Ectodermal cell (in vitro differentiated cells): ENCODE data around the gene CCDC192.
"Not testable (repeated sequence)": the region's sequence is repeated elsewhere in the genome, so short reads cannot be mapped to it uniquely, and the experiment has no call there.

Source experiments
- H3K27ac ChIP-seq: 2 replicates; pipeline ENCODE4 v1.7.0; 2013; ENCODE audit warnings: mild to moderate bottlenecking, low read depth, low read length; ENCODE audit not compliant: insufficient read depth, poor library complexity, severe bottlenecking
- H3K27me3 ChIP-seq: 2 replicates; pipeline ENCODE4 v1.7.0; 2013; ENCODE audit warnings: mild to moderate bottlenecking, low read length; ENCODE audit not compliant: insufficient read depth, control insufficient read depth, poor library complexity, severe bottlenecking
- H3K36me3 ChIP-seq: one replicate; pipeline ENCODE4 v1.7.0; 2013; ENCODE audit warnings: low read length; ENCODE audit not compliant: control insufficient read depth, insufficient read depth
- H3K4me1 ChIP-seq: one replicate; pipeline ENCODE4 v1.7.0; 2013; ENCODE audit warnings: low read length; ENCODE audit not compliant: control insufficient read depth, insufficient read depth
- H3K4me3 ChIP-seq: 2 replicates; pipeline ENCODE4 v1.7.0; 2013; ENCODE audit warnings: low read depth, low read length, control low read depth; ENCODE audit not compliant: insufficient read depth
- H3K9me3 ChIP-seq: 2 replicates; pipeline ENCODE4 v1.7.0; 2013; ENCODE audit warnings: mild to moderate bottlenecking, low read length, moderate library complexity; ENCODE audit not compliant: control insufficient read depth
- WGBS, 2 experiments: methylation state at CpG; one replicate each; pipeline ENCODE4 v1.1.7; 2013; ENCODE audit warnings: missing lambda C conversion rate in 2 of 2; 5-methylcytosine and 5-hydroxymethylcytosine counted together

The CCDC192 gene

DNA sequence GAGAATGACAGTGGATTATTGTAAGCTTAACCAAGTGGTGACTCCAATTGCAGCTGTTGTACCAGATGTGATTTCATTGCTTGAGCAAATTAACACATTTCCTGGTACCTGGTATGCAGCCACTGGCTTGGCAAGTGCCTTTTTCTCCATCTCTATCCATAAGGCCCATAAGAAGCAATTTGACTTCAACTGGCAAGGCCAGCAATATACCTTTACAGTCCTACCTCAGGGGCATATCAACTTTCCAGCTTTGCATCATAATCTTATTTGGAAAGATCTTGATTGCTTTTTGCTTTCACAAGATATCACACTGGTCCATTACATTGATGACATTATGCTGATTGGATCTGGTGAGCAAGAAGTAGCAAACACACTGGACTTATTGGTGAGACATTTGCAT, 26.2 kb upstream of the CCDC192 start:
- not testable (repeated sequence) for H3K36me3 ChIP-seq, H3K4me1 ChIP-seq, H3K27me3 ChIP-seq, H3K27ac ChIP-seq, H3K4me3 ChIP-seq, H3K9me3 ChIP-seq

DNA sequence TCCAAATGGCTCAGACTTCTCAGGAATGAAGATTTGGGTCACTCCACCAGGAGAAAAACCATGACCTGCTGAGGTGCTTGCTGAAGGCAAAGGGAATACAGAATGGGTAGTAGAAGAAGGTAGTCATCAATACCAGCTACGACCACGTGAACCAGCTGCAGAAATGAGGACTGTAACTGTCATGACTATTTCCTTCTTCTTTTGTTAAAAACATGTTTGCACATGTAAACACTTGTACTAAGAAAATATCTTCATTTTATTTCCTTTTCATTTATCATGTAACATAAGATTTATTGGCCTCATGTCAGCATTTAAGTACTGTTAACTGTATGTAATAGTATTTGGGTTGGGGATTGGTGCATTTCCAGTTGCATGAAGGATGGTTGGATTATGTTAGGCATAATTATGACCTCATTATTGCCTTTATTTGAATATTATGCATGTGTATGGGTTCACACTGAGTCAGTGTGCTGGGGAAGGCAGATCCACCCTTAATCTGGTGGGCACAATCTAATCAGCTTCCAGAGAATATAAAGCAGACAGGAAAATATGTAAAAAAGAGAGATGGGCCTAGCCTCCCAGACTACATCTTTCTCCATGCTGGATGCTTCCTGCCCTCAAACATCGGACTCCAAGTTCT, 23.4 kb upstream of the CCDC192 start:
- not testable (repeated sequence) for H3K4me1 ChIP-seq, H3K27ac ChIP-seq, H3K9me3 ChIP-seq, H3K4me3 ChIP-seq, H3K36me3 ChIP-seq, H3K27me3 ChIP-seq
- WGBS, 2 experiments, result 89 to 93% methylated on average over 3 of the region's 3 CpGs

DNA sequence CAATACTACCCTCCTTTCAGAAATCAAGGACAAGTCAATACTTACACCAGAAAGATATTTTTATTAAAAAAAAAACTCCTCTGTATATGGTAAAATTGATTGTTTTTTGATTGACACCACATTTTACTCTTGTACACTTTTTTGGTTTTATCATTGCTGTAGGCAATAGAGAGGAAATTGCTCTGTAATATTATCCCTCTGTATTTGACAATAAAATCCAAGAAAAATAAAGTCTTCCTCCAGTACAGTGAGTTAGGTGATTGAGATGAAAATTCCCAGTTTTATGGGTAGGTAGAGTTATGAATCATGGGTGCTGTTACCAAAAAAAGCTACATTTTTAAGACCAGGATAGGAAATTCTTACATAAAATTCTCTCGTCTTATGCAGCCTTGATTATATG, 22.6 kb upstream of the CCDC192 start:
- Histone ChIP-seq H3K27me3 (no peaks in the 10 kb centered on the region), H3K9me3 (no peaks in the 10 kb centered on the region), H3K4me3 (no peak overlapping the region), H3K36me3 (no peaks in the 10 kb centered on the region), H3K27ac (no peak overlapping the region), H3K4me1 (no peaks in the 10 kb centered on the region)
- WGBS, 2 experiments, result no CpG with 5 or more reads among the region's 1 CpG

DNA sequence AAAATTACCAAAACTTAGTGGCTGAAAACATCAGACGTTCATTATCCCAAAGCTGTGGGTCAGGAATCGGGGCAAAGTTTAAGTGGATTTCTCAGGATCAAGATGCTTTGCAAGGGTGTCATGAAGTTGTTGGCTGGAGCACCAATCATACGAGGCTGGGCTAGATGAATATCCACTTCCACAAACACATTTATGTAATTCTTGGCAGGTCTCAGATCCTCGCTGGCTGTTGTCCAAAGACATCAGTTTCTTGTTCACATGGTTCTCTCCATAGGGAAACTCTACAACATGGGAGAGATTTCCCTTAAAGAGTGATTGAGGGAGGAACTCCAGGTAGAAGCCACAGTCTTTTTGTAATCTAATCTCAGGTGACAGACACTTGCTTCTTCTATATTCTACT, 20.2 kb upstream of the CCDC192 start:
- 93 to 97% methylated on average over 4 of the region's 4 CpGs for WGBS, 2 experiments
- no peak overlapping the region for H3K27ac ChIP-seq
- no peaks in the 10 kb centered on the region for H3K9me3 ChIP-seq
- no peaks in the 10 kb centered on the region for H3K27me3 ChIP-seq
- no peaks in the 10 kb centered on the region for H3K4me1 ChIP-seq
- H3K4me3 ChIP-seq, result no peak overlapping the region
- H3K36me3 ChIP-seq, result no peaks in the 10 kb centered on the region

DNA sequence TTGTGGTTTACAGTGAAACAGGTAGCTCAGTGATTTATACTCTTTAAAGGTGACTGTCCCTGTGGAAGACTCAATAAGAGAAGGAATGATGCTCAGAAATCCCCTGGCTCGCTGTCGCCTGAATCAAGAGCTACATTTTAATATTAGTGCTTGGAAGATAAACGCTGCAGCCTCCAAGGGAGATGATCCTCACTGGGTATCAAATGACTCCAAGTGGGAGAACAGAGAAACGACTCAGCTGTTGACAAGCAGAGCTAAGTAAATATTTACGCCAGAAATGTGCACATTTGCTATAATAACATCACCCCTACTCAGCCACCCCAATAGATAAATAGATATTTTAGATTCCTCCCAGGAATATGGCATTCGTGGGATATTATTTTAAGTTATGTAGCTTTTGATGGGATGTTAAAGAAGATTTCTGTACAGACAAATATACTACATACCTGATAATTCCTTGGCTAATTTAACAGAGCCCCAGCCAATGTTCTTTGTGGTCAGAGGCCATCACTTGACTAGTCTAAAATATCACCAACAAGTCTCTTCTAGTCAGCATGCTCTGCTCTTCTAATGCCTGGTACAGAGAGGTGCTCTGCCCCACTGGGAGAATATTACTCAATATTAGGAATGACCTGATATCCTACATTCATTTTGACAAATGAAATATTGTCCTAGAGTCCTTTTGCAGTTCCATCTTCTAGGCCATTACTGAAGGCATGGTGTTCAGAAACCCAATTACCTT, 18.3 kb upstream of the CCDC192 start:
- Histone ChIP-seq H3K27me3 (no peaks in the 10 kb centered on the region), H3K36me3 (no peaks in the 10 kb centered on the region), H3K9me3 (no peaks in the 10 kb centered on the region), H3K4me3 (no peak overlapping the region), H3K4me1 (no peaks in the 10 kb centered on the region), H3K27ac (no peak overlapping the region)
- 85 to 92% methylated on average over 4 to 5 of the region's 6 CpGs for WGBS, 2 experiments

DNA sequence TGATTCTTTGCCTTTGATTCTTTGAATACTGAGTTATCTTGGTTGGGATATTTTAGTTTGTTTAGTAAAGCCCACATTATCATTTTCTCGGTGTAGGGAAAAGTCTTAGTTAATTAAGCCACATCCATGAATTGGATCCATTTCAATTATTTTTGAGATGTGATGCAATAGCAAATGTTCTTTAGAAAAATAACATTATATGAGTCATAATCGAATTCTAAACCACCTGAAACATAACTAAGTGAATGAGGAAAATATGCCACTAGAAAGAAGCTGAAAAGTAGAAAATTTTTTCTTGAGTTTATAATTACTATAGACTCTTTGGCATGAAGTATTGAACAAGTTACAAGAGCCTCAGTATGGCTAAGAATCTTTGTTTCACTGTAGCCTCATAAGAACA, 17.5 kb upstream of the CCDC192 start:
- no CpG with 5 or more reads among the region's 2 CpGs for WGBS, 2 experiments

DNA sequence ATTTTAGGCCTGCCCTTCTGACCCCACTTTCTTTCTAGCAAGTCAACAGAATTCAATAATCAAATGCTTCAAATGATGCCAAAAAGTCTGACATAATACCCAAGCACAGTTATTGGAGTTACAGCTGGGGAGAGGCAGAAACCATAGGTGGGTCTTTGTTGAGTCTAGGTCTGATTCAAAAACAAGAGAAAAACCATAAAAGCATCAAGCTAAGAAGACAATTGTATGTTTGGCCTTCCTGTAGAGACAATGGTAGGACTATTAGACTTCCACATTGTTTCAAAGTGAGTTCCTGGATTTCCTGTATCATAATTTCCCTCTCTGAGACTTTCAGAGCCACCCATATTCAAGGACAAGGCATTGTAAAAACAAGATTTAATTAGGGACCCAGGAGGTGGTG, 16.8 kb upstream of the CCDC192 start:
- Histone ChIP-seq H3K4me1 (no peaks in the 10 kb centered on the region), H3K4me3 (no peak overlapping the region), H3K27ac (no peak overlapping the region), H3K36me3 (no peaks in the 10 kb centered on the region), H3K27me3 (no peaks in the 10 kb centered on the region), H3K9me3 (no peaks in the 10 kb centered on the region)

More for the DNA sequence above, 17.5 kb upstream of the CCDC192 start:
- H3K9me3 ChIP-seq, result no peaks in the 10 kb centered on the region
- H3K27ac ChIP-seq, result no peak overlapping the region
- no peaks in the 10 kb centered on the region for H3K36me3 ChIP-seq
- no peaks in the 10 kb centered on the region for H3K4me1 ChIP-seq
- no peak overlapping the region for H3K4me3 ChIP-seq
- no peaks in the 10 kb centered on the region for H3K27me3 ChIP-seq

DNA sequence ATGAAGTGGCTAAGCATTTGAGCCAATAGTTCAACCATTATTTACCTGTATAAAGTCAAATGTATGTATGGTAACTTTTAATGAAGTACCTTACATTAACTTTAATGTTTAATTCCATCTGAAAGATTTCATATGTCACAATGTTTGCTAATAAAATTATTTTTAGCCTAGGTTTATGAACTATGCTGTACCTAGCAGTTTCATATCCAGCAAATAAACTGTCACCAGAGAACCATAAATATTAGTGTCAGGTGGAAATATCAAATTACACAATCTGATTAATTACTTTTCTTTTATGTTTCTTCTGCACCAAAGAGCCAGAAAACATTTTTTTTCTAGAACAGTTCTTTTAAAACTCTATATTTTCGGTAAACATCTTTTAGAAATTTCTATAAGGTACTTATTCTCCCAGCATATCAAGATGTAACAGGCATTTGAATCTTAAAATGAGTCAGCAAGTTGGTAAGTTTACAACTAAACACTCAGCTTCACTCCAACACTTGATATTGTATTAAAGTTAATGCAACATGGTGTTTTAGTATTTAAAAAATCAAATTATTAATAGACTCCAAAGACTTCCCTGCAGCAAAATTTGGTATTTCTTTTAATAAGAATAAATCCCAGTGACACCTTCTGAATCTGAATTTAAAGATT, 8.5 kb upstream of the CCDC192 start:
- Histone ChIP-seq H3K9me3 (no peaks in the 10 kb centered on the region), H3K36me3 (no peaks in the 10 kb centered on the region), H3K4me3 (no peak overlapping the region), H3K27me3 (no peaks in the 10 kb centered on the region), H3K4me1 (peaks cover 3% of the 10 kb centered on the region), H3K27ac (no peak overlapping the region)
- WGBS, 2 experiments, result 100% methylated on average over 1 of the region's 1 CpG

DNA sequence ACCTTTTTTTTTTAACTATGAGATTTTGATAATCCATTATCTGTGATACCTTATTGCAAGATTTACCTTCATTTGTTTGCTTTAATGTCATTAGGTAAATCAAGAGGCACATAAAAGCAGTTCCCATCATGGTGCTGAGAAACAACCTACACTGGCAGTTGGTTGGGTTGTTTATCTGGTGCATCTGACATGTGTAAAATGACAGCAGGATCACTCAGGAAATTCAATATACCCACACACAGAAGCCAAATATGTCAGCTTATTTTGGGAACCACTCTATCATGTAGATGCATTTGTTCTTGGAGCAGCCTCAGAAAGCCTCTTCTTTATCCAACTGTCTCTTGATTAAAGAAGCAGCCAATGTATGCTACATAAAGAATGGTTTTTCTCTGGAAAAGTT, 7.8 kb upstream of the CCDC192 start:
- Histone ChIP-seq H3K27ac (no peak overlapping the region), H3K36me3 (no peaks in the 10 kb centered on the region), H3K9me3 (no peaks in the 10 kb centered on the region), H3K27me3 (no peaks in the 10 kb centered on the region), H3K4me1 (peaks cover 6% of the 10 kb centered on the region), H3K4me3 (no peak overlapping the region)

DNA sequence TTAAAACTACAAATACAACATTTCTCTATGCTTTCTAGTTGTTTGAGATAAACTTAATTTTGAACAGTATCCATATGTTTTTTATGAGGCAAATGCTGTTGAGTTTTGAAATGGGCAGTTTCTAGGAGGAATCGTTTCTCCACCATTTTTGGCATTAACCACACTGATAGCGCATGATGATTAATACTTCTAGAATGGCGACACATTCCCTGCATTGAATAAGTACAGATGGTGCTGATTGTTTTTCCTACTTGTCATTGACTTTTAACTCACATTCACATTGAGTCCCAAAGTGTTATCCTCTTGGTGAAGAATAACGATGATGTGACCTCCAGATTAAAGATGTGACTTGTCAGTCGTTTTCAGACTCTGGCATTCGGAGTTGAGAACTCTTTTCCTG, 6.5 kb upstream of the CCDC192 start:
- Histone ChIP-seq H3K4me1 (peaks cover 12% of the 10 kb centered on the region), H3K27ac (no peak overlapping the region), H3K9me3 (no peaks in the 10 kb centered on the region), H3K36me3 (no peaks in the 10 kb centered on the region), H3K4me3 (no peak overlapping the region), H3K27me3 (no peaks in the 10 kb centered on the region)
- 87% methylated on average over 6 of the region's 6 CpGs for WGBS, 2 experiments
